Thymus (tissue), 14 donors: ENCODE data around the gene SRBD1. TPM values are rescaled to one million over a fixed set of nuclear protein-coding genes. Genes with fewer than 3 reads are reported as not detected.

Experiments
- DNase-seq, 9 donors: peaks; one replicate each; pipeline ENCODE4 v3.0.0-alpha.2; 2013; ENCODE audit warnings: low spot score in 9 of 9, low read depth in 6 of 9, missing footprints in 1 of 9
- H3K27ac ChIP-seq, 2 donors: one replicate each; pipeline ENCODE4 v1.5.1; 2013; ENCODE audit warnings: control low read depth in 1 of 2, low read depth in 1 of 2, low read length in 1 of 2, mild to moderate bottlenecking in 1 of 2, moderate library complexity in 1 of 2
- H3K27me3 ChIP-seq, 2 donors: one replicate each; pipeline ENCODE4 v1.5.1; 2013; ENCODE audit warnings: low read length in 1 of 2; ENCODE audit not compliant: control insufficient read depth in 2 of 2, insufficient read depth in 1 of 2
- H3K36me3 ChIP-seq, 2 donors: one replicate each; pipeline ENCODE4 v1.5.1; 2013; ENCODE audit warnings: low read length in 1 of 2, mild to moderate bottlenecking in 1 of 2, moderate library complexity in 1 of 2; ENCODE audit not compliant: control insufficient read depth in 2 of 2, insufficient read depth in 2 of 2
- H3K4me1 ChIP-seq, 2 donors: one replicate each; pipeline ENCODE4 v1.5.1; 2013; ENCODE audit warnings: low read length in 2 of 2; ENCODE audit not compliant: control insufficient read depth in 2 of 2, insufficient read depth in 2 of 2
- H3K4me3 ChIP-seq, 2 donors: one replicate each; pipeline ENCODE4 v1.5.1; 2013; ENCODE audit warnings: low read length in 2 of 2, control low read depth in 1 of 2, mild to moderate bottlenecking in 1 of 2
- H3K9me3 ChIP-seq, 2 donors: one replicate each; pipeline ENCODE4 v1.5.1; 2013; ENCODE audit warnings: low read length in 1 of 2, mild to moderate bottlenecking in 1 of 2; ENCODE audit not compliant: control insufficient read depth in 2 of 2, insufficient read depth in 1 of 2
- WGBS: extraction: QIAGEN DNeasy Blood & Tissue Kit; methylation state at CpG from one replicate; pipeline ENCODE4 v1.1.7; 2013; 5-methylcytosine and 5-hydroxymethylcytosine counted together
- long read RNA-seq, 10 donors: transcript quantifications; one replicate each; lab custom pipeline, GENCODE V29; 2026
- polyA plus RNA-seq: library from polyadenylated mRNA; stranded (reverse); fragments of 200-250 nt; gene quantifications from one replicate; pipeline ENCODE4 v1.2.3, GENCODE V29; 2013
- total RNA-seq: library from RNA; stranded (reverse); fragments of 120-200 nt; gene quantifications from one replicate; pipeline ENCODE4 v1.2.4, GENCODE V29; 2013
- donor health status: healthy.

The SRBD1 gene, protein sequence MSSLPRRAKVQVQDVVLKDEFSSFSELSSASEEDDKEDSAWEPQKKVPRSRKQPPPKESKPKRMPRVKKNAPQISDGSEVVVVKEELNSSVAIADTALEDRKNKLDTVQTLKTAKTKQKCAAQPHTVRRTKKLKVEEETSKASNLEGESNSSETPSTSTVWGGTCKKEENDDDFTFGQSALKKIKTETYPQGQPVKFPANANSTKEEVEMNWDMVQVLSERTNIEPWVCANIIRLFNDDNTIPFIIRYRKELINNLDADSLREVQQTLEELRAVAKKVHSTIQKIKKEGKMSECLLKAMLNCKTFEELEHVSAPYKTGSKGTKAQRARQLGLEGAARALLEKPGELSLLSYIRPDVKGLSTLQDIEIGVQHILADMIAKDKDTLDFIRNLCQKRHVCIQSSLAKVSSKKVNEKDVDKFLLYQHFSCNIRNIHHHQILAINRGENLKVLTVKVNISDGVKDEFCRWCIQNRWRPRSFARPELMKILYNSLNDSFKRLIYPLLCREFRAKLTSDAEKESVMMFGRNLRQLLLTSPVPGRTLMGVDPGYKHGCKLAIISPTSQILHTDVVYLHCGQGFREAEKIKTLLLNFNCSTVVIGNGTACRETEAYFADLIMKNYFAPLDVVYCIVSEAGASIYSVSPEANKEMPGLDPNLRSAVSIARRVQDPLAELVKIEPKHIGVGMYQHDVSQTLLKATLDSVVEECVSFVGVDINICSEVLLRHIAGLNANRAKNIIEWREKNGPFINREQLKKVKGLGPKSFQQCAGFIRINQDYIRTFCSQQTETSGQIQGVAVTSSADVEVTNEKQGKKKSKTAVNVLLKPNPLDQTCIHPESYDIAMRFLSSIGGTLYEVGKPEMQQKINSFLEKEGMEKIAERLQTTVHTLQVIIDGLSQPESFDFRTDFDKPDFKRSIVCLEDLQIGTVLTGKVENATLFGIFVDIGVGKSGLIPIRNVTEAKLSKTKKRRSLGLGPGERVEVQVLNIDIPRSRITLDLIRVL
- total RNA-seq = 22.4 TPM
- 11.0 TPM for polyA plus RNA-seq
- long read RNA-seq, donor 1 = 0 reads
- long read RNA-seq, donor 2, partial matches to known transcripts = 0 of 4 reads
- long read RNA-seq, donor 2, other reads (novel, unspliced or antisense) = 0 of 4 reads
- long read RNA-seq, donor 3 = 0 reads
- long read RNA-seq, donor 4 = 0 reads
- long read RNA-seq, donor 5, partial matches to known transcripts = 0 of 2 reads
- long read RNA-seq, donor 5, other reads (novel, unspliced or antisense) = 0 of 2 reads
- long read RNA-seq, donor 6, partial matches to known transcripts = 0 of 1 reads
- long read RNA-seq, donor 6, other reads (novel, unspliced or antisense) = 0 of 1 reads
- long read RNA-seq, donor 7, partial matches to known transcripts = 0 of 1 reads
- long read RNA-seq, donor 7, other reads (novel, unspliced or antisense) = 0 of 1 reads
- long read RNA-seq, donor 8, partial matches to known transcripts = 0 of 1 reads
- long read RNA-seq, donor 8, other reads (novel, unspliced or antisense) = 0 of 1 reads
- long read RNA-seq, donor 9, partial matches to known transcripts = 0 of 2 reads
- long read RNA-seq, donor 9, other reads (novel, unspliced or antisense) = 0 of 2 reads
- long read RNA-seq, donor 10, partial matches to known transcripts = 0 of 1 reads
- long read RNA-seq, donor 10, other reads (novel, unspliced or antisense) = 0 of 1 reads

- H3K9me3 ChIP-seq = no peaks in the 10 kb centered on the region
- WGBS = 5% methylated on average over 44 of the region's 44 CpGs
- H3K27ac ChIP-seq = peak within 1 kb of the TSS; percentile 77 to 85
- peak; percentile 49 to 90 (median 73) for DNase-seq
- H3K4me3 ChIP-seq = peak within 1 kb of the TSS; percentile 72 to 77
- H3K27me3 ChIP-seq = no peaks in the 10 kb centered on the region
- no peaks in the 10 kb centered on the region for H3K4me1 ChIP-seq
- H3K36me3 ChIP-seq = no peaks in the 10 kb centered on the region
Measured at GRCh38 chr2:45611020-45611859, at the start of gene SRBD1. TSS of gene SRBD1 (minus strand) at chr2:45611267. CDS start at chr2:45605441, 5,826 bp downstream.

- no peak overlapping the region for H3K4me3 ChIP-seq
- no peak overlapping the region for H3K27ac ChIP-seq
- no peaks in the 10 kb centered on the region for H3K9me3 ChIP-seq
- no peak for DNase-seq
- H3K36me3 ChIP-seq = no peaks in the 10 kb centered on the region
- peaks cover 5 to 38% of the 10 kb centered on the region in 2 donors for H3K27me3 ChIP-seq
- H3K4me1 ChIP-seq = peaks cover 13 to 25% of the 10 kb centered on the region in 2 donors
- WGBS = 97% methylated on average over 3 of the region's 3 CpGs
Measured at GRCh38 chr2:45654250-45654649, 43.2 kb upstream of the SRBD1 start.

DNA sequence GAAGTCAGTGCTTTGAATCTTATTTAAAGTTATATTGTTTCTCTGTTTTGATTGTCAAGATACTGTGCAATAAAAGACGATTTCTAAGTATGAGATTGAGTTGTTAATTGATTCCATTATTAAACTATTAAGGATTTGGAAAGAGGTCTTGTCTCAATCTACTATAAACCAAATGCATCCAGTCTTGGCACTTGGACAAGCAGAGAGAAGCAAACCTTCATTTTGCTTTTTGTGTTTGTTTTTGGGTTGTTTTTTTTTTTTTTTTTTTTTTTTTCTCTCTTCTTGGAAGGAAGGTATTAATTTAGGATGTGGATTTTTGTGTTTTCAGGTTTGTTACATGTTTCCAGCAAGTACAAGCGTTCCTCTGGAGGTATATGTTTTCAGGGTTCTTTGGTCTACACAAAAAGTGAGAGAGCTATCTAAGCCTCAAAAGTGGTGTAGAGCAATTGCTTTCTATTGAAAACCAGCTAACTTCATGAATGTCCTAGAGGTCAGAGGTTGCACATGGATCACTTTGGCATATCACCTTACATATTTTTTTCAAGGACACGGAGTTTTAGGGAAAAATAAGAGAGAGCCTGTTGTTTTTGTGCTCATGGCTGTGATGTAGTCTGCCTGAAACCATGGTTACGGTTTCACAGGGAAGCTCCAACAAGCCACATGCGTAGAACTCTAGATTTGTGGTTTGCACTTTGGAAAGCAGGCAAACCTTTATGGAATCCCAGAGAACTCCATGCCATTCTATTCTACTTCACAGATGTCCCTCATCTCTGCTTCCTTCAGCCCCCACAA lies 42.3 kb upstream of the SRBD1 start:
- no peaks in the 10 kb centered on the region for H3K9me3 ChIP-seq
- H3K27ac ChIP-seq = no peak overlapping the region
- WGBS = 91% methylated on average over 5 of the region's 5 CpGs
- no peaks in the 10 kb centered on the region for H3K36me3 ChIP-seq
- no peak for DNase-seq
- H3K4me3 ChIP-seq = no peak overlapping the region
- H3K4me1 ChIP-seq = peaks cover 13 to 25% of the 10 kb centered on the region in 2 donors
- peaks cover 7 to 39% of the 10 kb centered on the region in 2 donors for H3K27me3 ChIP-seq

DNA sequence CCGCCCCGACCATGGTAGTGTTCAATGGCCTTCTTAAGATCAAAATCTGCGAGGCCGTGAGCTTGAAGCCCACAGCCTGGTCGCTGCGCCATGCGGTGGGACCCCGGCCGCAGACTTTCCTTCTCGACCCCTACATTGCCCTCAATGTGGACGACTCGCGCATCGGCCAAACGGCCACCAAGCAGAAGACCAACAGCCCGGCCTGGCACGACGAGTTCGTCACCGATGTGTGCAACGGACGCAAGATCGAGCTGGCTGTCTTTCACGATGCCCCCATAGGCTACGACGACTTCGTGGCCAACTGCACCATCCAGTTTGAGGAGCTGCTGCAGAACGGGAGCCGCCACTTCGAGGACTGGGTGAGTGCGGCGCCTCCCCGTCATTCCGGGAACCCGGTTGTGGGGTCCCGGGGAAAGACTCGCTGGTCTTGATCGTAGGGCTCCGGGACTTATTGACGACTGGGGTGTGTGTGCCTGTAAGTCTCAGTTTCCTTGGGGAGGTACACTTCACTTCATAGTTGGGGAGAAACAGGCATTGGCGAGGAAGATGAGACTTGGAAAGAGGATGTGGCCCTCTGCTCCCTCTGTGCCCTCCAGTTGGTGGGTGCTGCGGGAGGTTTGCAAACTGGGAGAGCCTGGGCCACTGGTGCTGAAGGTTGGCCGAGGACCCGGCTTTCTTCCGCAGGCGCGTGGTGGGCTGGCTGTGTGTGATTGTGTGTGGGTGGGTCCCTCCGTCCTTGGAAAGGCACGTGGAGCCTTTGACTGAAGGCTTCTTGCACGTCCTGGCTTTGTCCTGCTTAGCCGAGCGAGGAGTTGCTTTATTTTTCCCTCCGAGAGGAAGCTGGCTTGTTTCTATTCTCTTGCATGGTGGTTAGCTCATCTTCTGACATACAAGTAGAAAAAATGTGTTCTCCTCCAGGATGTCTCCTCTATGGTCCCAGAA lies 41.3 kb upstream of the SRBD1 start:
- H3K27me3 ChIP-seq = peaks cover 7 to 41% of the 10 kb centered on the region in 2 donors
- H3K27ac ChIP-seq = no peak overlapping the region
- no peaks in the 10 kb centered on the region for H3K36me3 ChIP-seq
- peak overlapping the region; percentile 55 to 70 for H3K4me3 ChIP-seq
- no peaks in the 10 kb centered on the region for H3K9me3 ChIP-seq
- peaks cover 13 to 25% of the 10 kb centered on the region in 2 donors for H3K4me1 ChIP-seq
- 4% methylated on average over 53 of the region's 53 CpGs for WGBS
- peak in 4 of 9 donors; percentile 4 to 48 (median 17) for DNase-seq

GRCh38 chr2:45651415-45652089 lies 40.5 kb upstream of the SRBD1 start, which contains the start of gene PRKCE:
TSS of gene PRKCE (plus strand) at chr2:45651675.
- Histone ChIP-seq H3K27me3 (peaks cover 7 to 41% of the 10 kb centered on the region in 2 donors), H3K36me3 (no peaks in the 10 kb centered on the region), H3K27ac (peak within 1 kb of the TSS; percentile 67 to 89), H3K4me3 (peak within 1 kb of the TSS; percentile 70 to 80), H3K4me1 (peaks cover 13 to 25% of the 10 kb centered on the region in 2 donors), H3K9me3 (no peaks in the 10 kb centered on the region)
- under 1% methylated on average over 66 of the region's 66 CpGs for WGBS
- peak in 4 of 9 donors; percentile 19 to 65 (median 38) for DNase-seq

GRCh38 chr2:45650851-45651414 lies 39.9 kb upstream of the SRBD1 start:
- Histone ChIP-seq H3K36me3 (no peaks in the 10 kb centered on the region), H3K4me3 (peak overlapping the region; percentile 70 to 80), H3K27me3 (peaks cover 7 to 41% of the 10 kb centered on the region in 2 donors), H3K4me1 (peaks cover 13 to 25% of the 10 kb centered on the region in 2 donors), H3K27ac (peak overlapping the region in 1 of 2 donors; percentile 89), H3K9me3 (no peaks in the 10 kb centered on the region)
- WGBS = under 1% methylated on average over 79 of the region's 79 CpGs
- DNase-seq = peak; percentile 88 to 98 (median 94)
